Effector memory CD4-positive, alpha-beta T cell (primary cell): ENCODE results near the gene ITPKB.
A peak's percentile ranks its signal among the peaks of the same experiment; 100 is the strongest.

ENCODE experiments used
- DNase-seq, 3 donors: peaks; one replicate each; pipeline ENCODE4 v3.0.0-alpha.2; 2020
- H3K27ac ChIP-seq: 2 replicates; pipeline ENCODE4 v1.7.0; 2013; ENCODE audit warnings: mild to moderate bottlenecking, low read length, moderate library complexity; ENCODE audit not compliant: insufficient read depth, poor library complexity, severe bottlenecking
- H3K27me3 ChIP-seq: replicated peaks from 2 replicates; pipeline ENCODE4 v1.7.0; 2013; ENCODE audit warnings: mild to moderate bottlenecking, low read length; ENCODE audit not compliant: insufficient read depth, control insufficient read depth, poor library complexity, severe bottlenecking
- H3K36me3 ChIP-seq: 2 replicates; pipeline ENCODE4 v1.7.0; 2013; ENCODE audit warnings: mild to moderate bottlenecking, low read length, moderate library complexity; ENCODE audit not compliant: control insufficient read depth, insufficient read depth
- H3K4me1 ChIP-seq: 2 replicates; pipeline ENCODE4 v1.7.0; 2013; ENCODE audit warnings: low read length, mild to moderate bottlenecking; ENCODE audit not compliant: control insufficient read depth, insufficient read depth, poor library complexity, severe bottlenecking
- H3K4me3 ChIP-seq: 2 replicates; pipeline ENCODE4 v1.7.0; 2013; ENCODE audit warnings: low read length, low read depth, mild to moderate bottlenecking; ENCODE audit not compliant: insufficient read depth, poor library complexity, severe bottlenecking
- H3K9me3 ChIP-seq: 2 replicates; pipeline ENCODE4 v1.7.0; 2013; ENCODE audit warnings: mild to moderate bottlenecking, low read length, moderate library complexity; ENCODE audit not compliant: control insufficient read depth

ITPKB gene

GRCh38 chr1:226697929-226698544 lies 41.0 kb downstream of the ITPKB start:
- Histone ChIP-seq H3K4me1 (peaks cover 81% of the 10 kb centered on the region), H3K27ac (peak overlapping the region; percentile 55), H3K9me3 (no peaks in the 10 kb centered on the region), H3K36me3 (peaks cover 28% of the 10 kb centered on the region), H3K4me3 (no peak overlapping the region), H3K27me3 (no peaks in the 10 kb centered on the region)
- DNase-seq, result no peak

GRCh38 chr1:226697151-226697928 lies 41.7 kb downstream of the ITPKB start:
- Histone ChIP-seq H3K27me3 (no peaks in the 10 kb centered on the region), H3K4me3 (no peak overlapping the region), H3K4me1 (peaks cover 81% of the 10 kb centered on the region), H3K9me3 (no peaks in the 10 kb centered on the region), H3K27ac (peak overlapping the region; percentile 55), H3K36me3 (peaks cover 35% of the 10 kb centered on the region)
- DNase-seq, result no peak

DNA sequence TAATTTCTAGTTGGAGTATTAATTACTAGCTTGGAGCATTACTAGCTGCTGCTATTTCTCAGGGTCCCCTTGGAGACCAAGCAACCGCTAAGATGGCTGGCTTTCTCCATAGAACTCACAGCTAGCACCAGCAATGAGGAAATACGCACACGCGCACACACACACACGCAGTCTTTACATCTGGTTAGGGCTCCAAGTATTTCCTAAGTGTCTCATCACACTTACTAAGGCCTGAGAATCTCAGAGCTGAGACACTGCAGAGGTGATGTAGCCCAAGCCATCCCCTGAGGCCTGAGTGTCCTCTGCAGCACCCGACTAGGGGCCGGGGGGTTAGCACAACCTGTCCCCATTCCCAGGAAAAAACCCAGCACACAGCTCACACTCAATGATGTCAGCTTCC lies 42.5 kb downstream of the ITPKB start:
- H3K4me1 ChIP-seq, result peaks cover 85% of the 10 kb centered on the region
- H3K36me3 ChIP-seq, result peaks cover 35% of the 10 kb centered on the region
- H3K9me3 ChIP-seq, result no peaks in the 10 kb centered on the region
- DNase-seq, result no peak
- H3K4me3 ChIP-seq, result no peak overlapping the region
- peak overlapping the region; percentile 55 for H3K27ac ChIP-seq
- H3K27me3 ChIP-seq, result no peaks in the 10 kb centered on the region

- no peak for DNase-seq
- peaks cover 35% of the 10 kb centered on the region for H3K36me3 ChIP-seq
- H3K4me3 ChIP-seq, result no peak overlapping the region
- H3K27ac ChIP-seq, result no peak overlapping the region
- peaks cover 89% of the 10 kb centered on the region for H3K4me1 ChIP-seq
- no peaks in the 10 kb centered on the region for H3K27me3 ChIP-seq
- no peaks in the 10 kb centered on the region for H3K9me3 ChIP-seq
Measured at GRCh38 chr1:226695335-226695900, 43.7 kb downstream of the ITPKB start.

DNA sequence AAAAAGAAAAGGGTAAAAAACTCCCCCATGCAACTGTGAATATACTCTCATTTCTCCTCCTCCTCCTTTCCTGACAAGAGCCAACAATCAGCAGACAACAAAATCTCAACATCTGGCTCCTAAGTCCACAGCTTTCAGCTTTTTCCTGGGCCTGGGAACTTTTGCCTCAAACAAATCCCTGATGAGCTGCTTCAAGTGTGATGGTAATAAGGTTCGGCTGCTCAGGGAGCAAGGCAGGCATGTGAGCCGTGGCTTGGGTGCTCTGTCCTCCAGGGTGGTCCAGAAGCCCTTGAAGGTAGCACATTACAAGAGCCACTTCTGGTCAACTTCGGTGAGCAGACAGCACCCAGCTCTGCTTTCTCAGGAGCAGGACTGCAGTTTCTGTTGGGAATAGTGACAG lies 46.3 kb downstream of the ITPKB start:
- Histone ChIP-seq H3K27me3 (no peaks in the 10 kb centered on the region), H3K9me3 (no peaks in the 10 kb centered on the region), H3K4me1 (peaks cover 93% of the 10 kb centered on the region), H3K36me3 (peaks cover 40% of the 10 kb centered on the region), H3K27ac (peak overlapping the region; percentile 92), H3K4me3 (no peak overlapping the region)
- DNase-seq, result no peak

DNA sequence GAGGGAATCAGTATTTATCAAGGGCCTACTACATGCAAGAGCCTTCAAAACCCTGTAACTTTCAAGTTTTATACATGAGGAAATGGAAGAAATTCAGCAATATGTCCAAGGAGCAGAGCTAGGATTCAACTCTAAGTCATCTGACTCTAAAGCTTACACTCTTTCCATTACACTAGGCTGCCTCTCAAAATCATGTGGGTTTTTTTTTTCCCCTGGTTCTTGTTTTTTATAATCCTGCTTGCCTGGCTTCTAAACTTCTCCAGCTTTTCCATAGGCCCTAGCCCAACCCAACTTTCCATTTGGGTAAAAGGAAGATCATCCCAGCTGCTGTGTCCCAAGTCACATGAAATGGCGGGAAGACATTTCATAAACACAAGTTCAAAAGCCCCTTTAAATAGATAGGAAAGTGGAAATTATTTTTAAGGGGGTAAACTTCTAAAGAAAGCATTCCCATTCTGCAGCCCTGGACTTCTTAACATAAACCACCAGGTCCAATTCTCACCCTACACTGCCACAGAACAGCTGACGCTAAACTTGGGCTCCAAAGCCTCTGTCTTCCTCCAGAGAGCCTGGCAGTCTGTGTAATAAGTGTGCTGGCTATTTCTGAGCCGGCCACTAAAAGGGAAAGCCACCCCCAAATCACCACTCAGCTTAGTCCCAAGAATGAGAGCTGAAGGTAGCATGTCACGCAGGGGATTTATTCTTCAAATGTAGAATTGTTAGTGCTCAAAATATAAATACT lies 46.9 kb downstream of the ITPKB start:
- peak overlapping the region; percentile 92 for H3K27ac ChIP-seq
- H3K4me3 ChIP-seq, result no peak overlapping the region
- H3K9me3 ChIP-seq, result no peaks in the 10 kb centered on the region
- DNase-seq, result no peak
- no peaks in the 10 kb centered on the region for H3K27me3 ChIP-seq
- H3K4me1 ChIP-seq, result peaks cover 93% of the 10 kb centered on the region
- peaks cover 39% of the 10 kb centered on the region for H3K36me3 ChIP-seq

- H3K4me1 ChIP-seq, result peaks cover 94% of the 10 kb centered on the region
- peaks cover 38% of the 10 kb centered on the region for H3K36me3 ChIP-seq
- H3K4me3 ChIP-seq, result no peak overlapping the region
- H3K9me3 ChIP-seq, result no peaks in the 10 kb centered on the region
- no peaks in the 10 kb centered on the region for H3K27me3 ChIP-seq
- H3K27ac ChIP-seq, result peak overlapping the region; percentile 92
- DNase-seq, result peak in 2 of 3 donors; percentile 57 to 67
Measured at GRCh38 chr1:226691247-226691646, 47.8 kb downstream of the ITPKB start.

- H3K4me1 ChIP-seq, result peaks cover 95% of the 10 kb centered on the region
- H3K27me3 ChIP-seq, result no peaks in the 10 kb centered on the region
- H3K4me3 ChIP-seq, result no peak overlapping the region
- peaks cover 34% of the 10 kb centered on the region for H3K36me3 ChIP-seq
- peak in 2 of 3 donors; percentile 36 to 61 for DNase-seq
- no peaks in the 10 kb centered on the region for H3K9me3 ChIP-seq
- H3K27ac ChIP-seq, result peak overlapping the region; percentile 92
Measured at GRCh38 chr1:226690460-226690982, 48.6 kb downstream of the ITPKB start.

DNA sequence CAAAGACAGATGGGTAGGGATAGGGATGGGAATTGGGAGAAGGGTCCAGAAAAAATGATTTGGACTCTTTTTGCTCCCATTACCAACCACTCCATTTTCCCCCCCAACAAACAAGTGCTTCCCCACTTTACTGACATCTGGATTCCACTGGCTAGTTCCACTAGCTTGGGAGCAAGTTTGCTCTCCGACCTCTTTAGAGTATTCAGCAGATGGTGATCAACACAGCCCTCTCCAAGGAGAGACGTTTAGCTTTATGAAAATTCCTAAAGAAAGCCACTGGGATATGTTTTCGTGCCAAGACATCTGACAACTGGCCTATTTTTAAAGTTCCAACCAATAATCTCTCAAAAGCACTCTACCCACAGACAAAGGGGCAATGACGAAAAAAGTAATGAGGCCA lies 50.3 kb downstream of the ITPKB start:
- Histone ChIP-seq H3K36me3 (peaks cover 33% of the 10 kb centered on the region), H3K27me3 (no peaks in the 10 kb centered on the region), H3K9me3 (no peaks in the 10 kb centered on the region), H3K4me1 (peaks cover 97% of the 10 kb centered on the region), H3K4me3 (no peak overlapping the region), H3K27ac (peak overlapping the region; percentile 92)
- DNase-seq, result no peak
